ENCODE measurements around the gene OCA2.

The OCA2 gene

DNA sequence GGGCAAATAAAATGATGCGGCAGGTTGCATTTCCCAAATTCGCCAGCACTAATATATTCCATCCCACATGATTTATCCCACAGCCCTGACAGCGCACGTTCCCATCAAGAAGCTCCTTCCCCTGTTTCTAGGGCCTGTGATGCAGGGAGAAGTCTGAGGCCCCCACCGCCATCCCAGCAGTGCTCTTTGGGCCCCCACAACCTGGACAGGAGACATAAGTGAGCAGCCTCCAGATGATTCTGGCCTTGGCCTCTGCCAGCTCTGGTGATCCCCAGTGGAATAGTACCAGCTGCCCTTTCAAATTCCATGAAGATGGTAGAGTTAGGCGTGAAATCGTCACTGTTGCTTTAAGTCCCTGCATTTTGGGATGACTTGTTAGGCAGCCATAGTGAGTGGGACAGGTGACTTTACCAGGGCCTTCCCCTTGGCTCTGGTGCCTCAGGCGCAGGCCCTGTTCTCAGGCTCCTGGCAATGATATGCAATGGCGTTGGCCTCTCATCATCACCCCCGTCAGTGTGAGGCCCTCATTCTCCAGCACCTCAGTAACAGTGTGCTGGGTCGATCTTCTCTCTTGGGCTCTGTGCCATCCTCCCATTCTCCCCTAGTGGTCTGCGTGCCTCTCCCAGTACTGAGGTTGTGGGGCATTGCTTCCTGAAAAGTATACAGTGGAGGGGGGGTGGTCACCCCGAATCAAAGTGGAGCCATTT is 263.7 kb downstream of the OCA2 start:
- DNase-seq: no peak

DNA sequence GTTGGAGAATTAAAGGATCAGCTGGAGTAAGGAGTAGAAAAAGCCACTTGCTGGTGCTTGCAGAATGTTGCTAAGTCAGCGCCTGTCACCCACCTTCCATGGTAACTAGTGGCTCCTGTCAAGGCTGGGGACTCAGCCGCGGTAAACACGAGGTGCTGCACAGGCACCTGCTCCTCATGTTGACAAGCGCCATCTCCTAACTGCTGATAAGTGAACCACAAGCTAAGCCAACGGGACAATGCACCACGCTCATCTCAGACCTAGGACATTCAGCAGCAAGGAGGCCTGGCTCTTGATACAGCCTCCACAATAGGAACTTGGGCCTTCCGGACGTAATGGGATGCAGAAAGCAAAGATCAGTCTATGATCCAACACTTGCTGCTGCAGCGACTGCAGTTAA is 264.4 kb downstream of the OCA2 start:
- no peak for DNase-seq

DNA sequence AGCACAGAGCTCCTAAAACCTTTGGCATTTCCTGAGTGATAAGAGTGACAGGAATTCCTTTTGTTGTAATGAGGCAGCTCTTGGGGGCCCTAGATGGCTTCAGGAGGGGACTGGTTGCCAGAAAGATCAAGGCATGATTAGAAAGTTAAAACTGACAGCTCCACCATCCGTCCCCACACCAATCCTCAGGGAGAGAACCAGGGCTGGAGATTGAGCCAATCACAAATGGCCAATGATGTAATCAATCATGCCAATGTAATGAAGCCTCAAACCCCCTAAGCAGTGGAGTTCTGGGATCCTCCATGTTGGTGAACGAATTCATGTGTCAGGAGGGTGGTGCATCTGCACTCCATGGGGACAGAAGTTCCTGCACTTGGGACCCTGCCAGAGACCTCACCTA is 265.1 kb downstream of the OCA2 start:
- DNase-seq: no peak

DNA sequence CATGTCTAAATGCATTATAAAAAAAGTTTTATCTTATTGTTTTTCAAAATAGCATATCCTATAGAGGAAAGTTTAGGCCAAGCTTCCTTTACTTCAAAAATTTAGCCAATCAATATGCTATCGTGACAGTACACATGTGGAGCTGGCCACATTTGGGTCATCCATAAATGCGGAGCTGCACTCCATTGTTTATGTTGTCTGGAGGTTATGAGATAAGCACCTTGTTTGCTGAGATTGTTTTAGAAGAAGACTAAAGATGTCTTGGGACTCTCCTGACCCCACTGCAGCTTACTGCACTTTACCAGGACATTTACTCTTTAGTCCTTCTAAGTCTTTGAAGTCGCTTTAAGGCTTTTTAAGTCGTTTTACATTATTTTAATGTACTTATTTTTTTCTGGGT is 265.9 kb downstream of the OCA2 start:
- DNase-seq: no peak

DNA sequence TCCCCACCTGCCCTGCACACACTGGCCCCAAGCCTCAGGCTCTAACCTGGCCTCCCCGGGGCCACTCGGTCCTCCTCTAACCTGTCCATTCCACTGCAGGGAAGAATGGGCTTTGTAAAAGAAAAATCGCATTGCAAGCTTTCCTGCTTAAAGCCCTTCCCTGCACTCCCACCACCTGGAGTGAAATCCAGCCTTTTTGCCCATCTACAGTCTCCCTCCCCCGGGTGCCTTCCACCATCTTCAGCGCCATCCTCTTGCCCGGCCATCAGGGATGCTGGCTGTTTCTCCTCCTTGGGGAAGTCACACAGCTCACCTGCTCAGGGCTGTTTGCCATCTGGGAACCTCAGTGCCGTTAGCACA is 266.9 kb downstream of the OCA2 start:
- no peak for DNase-seq

DNA sequence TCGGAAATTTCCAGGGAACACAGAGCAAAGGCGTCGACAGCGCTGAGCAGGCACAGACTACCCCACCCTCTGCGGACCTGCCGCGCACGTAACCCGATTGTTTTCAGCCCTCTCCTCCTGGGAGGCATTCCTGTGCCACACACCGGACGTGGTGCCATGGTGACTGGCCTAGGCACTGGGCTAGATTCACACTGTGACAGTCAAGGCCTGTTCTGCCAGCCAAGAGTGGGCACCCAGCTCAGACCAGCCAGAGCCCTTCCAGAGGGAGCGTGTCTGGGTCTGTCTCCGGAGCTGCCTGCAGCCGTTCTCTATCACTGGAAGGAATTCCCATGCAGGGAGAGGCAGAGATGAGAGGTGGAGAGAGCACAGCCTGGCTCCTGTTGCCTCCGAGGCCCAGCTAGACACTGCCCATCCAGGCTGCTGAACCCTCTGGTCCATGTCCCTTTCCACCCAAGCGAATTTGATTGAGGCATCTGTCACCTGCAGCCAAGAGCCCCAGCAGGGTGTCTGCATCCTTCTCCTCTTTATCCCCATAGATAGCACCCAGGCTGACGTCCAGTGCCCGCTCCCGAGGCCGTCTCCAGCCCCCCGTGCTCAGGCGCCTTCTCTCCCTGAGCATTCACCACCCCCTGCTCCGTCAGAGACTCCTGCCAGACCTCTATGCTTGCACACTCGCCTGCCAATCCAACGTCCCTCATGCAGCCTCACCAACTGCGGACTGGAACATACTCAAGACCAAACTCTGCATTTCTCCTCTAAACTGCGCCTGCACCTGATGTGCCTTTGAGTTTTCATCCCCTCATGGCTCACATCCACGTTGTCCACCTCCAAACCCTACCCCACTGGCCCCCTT is 267.5 kb downstream of the OCA2 start:
- no peak for DNase-seq

DNA sequence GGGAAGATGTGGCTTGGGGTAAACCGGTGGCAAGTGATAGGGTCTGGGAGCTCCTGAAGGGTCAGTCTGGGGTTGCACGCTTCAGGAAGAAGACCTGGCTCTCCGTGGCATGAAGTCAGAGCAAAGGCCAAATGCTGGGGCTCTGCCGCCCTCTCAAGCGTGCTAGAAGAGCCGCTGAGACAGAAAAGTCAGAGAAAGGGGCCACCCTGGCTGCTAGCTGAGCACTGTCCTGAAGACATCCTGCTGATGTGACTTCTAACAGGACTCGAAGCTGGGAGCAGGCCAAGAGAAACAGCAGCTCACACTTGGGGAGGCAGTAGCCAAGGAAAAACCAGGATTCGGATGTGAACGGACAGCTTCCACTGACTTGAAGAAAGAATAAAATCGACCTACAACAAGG is 270.4 kb downstream of the OCA2 start:
- DNase-seq: no peak

DNA sequence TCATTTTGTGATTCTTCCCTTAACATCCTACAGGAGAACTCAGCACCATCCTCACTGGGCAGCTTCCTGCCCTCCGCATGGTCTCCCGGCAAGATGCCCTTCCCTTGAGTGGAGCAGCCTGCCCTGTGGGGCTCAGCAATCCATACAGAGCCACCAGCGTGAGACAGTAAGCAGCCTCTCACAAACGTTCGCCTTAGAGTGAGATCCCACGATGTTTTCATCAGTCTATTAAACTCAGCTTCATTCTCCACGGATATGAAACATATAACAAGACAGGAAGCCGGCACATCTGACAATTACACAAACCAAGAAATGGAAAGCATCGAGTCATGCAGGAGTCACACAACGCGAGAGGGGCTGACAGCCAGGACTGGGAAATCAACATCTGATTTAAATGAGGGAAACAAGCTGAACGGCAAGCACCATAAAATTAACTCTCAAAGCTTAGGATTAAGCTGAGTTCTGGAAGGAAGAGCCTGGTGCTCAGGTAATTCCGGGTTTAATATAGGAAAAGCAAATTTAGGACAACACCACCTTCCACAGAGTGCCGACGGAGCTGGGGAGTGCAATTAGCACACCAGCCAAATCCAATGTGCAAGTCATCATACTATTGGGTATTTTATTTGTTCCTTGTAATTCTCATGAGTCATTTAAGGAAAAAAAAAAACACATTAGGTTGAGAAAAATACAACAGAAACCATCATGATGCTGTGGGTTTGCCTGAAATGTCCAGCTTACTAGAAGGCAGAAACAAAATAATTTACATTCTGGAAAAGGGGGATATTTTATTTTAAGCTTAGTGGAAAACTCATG is 272.0 kb downstream of the OCA2 start:
- DNase-seq: no peak

DNA sequence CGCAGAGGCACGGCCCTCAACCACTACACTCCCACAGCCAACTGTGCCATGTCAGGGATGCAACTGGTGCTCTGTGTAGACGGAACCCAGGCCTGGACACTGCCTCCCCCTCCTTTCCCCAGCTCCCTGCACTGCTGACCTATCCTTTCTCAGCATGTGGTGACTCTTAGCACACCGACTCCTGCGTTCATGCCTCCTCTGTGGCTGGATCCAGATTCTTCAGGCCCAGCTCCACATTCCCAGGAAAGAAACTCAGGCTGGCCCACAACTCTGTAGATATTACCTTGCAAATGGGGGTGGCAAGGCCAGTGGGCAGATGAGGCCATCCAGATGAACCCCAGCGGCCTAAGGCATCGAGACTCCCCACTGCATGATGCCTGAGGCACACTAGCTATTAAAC is 272.7 kb downstream of the OCA2 start:
- DNase-seq: no peak

DNA sequence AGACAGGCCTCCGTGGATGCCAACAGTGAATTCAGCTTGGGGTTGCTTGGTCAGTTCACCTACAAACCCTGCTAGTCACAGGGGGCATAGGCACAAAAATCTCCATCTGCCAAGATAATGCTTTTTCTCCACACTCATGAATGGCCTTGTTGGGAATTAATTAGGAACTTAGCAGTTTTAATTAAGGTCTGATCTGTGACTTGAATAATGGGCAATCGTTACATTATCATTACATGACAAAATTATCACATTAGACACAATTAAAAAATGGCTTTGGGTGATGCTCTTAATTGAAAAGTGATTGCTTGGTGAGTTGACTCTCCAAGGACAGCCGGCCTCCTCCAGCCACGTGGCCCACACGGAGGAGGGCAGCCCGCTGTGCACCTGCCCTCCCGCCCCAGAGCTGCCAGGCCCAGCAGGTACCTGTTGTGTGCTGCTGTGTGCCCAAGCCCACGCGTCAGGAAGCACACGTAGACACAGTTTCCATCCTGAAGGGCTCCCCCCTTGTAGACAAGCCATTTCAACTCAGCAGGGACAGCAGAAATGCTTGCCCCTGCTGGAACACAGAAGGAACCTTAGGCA is 274.2 kb downstream of the OCA2 start:
- DNase-seq: no peak

DNA sequence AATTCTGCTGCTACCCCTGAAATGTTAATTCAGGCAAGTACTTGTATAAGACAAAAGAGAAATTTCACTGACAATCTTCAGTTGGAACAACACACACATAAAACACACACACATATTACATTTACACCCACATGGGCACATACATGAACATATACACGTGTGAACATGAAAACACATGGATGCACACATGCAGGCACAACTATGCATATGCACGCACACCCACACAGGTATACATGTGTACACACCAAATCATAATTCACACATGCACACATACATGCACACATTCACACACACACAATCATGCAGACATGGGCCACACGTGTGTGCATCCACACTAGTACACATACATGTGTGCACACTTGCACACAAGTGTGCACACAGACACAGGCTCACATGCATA is 277.8 kb downstream of the OCA2 start:
- no peak for DNase-seq

DNA sequence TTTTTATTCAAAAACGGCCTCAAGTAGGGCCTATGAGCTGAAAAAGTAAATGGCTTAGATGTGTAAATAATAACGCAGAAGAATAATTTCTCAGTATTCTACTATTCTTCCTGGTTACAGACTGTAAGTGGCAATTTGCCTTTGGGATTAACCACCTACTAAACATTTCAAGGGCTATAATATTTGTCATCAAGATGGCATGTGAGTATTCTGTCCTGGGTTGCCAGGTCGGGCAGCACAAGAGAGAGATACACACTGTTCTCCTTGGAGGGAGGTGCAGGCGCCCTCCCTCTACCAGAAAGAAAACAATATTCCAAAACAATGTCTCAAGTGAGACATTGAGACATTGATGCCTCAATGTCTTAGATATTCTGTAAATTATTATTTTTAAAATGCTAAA is 278.4 kb downstream of the OCA2 start:
- DNase-seq: peak; percentile 38

DNA sequence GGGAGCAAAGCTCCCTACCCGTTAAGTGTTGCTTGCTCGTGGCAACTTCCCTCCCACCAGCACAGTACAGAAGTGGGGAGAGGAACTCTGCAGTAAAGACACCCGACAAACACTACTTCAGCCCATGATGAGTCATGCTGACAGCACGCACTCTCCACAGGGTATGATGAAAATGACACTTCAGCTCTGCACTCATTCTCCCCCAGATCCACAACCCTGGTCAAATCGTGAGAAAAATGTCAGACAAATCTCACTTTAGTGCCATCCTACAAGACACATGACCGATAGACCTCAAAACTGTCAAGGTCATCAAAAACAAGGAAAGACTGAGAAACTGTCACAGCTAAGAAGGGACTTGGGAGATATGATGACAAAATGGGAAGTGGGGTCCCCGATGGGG is 278.9 kb downstream of the OCA2 start:
- peak; percentile 85 for DNase-seq

DNA sequence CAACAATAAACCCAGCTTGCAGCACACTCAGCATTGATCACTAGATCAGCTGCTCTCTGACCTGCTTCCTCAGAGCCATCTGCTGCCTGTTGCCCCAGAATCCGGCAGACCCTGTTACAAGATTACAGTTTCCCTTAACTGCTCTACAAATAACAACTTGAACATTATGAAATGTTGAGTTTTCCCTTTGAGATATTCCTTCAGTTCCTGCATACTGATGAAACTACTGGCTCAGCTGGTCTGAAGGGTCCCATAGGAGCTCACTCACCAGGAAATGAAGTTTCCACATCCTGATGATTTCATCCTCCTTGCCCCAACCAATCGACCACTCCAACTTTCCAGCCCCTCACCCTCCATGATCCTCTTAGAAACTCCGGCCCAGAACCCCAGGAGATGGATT is 281.9 kb downstream of the OCA2 start:
- no peak for DNase-seq

DNA sequence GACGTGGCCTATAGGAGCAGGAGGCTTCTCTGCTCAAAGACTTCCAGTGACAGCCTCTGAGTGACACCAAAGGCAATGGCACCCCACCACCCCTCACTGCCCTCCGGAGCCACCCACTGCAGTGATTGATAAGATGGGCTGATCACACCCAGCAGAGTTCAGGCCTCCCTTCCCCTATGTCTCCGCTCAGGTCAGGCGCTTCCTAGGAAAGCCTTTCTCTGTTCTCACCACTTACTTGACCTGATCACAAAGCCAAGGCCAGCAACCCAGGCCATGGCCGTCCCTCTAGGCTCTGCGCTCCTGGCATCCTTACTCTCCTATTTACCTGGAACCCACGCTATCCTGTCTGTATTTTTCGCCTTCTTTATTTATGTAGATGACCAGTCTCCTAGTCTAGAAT is 282.3 kb downstream of the OCA2 start:
- no peak for DNase-seq

DNA sequence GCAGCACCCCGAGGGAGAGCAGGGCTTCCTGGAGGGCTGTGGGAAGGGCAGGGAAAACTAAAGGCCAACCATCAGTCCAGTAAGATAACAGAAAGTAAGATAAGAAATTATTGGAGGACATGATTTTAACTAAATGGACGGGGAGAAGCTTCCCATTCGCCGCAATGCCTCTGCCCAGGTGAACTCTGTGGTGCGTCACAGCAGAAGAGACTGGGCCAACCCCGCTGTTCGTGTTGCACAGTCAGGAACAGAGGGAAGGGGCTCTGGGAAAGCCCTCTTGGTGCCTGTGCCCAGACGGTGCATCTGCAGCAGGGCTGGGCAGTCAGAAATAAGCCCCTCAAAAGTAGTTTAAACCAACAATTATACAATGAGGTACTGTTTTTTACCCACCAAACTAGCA is 284.1 kb downstream of the OCA2 start:
- DNase-seq: no peak

DNA sequence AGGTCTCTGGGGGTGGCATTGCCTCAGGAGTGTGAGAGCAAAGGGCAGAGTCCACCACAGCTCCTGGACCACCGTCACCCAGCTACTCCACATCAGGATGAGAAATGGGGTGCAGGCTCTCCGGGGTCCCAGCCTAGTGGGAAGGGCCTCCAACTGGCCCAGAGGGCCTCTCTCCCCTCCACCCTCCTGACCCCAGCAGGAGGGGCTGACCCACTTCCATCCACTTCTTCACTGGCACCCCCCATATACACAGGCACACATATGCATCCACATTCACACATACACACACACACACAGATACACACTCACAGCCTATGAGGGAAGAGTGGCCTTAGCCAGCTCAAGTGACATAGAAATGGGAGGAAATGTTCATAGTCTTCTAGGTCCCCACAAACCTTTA is 286.0 kb downstream of the OCA2 start:
- DNase-seq: no peak

DNA sequence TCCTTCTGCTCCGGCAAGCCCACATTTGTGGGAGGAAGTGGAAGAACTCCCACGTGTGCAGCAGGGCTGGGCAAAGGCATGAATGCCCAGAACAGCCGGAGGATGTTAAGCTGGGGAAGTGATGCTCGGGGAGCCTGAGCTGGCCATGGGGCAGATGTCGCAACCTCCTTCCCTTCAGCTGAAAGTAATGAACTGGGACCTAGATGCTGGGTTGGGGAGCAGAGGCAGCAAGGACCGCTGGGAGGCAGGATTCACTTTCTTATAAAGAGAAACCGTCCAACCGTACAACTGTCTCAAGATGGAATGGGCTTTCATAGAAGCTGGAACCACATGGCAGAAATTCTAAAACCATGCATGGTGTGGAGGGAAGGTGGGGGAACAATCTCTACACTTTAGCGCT is 290.9 kb downstream of the OCA2 start:
- no peak for DNase-seq

DNA sequence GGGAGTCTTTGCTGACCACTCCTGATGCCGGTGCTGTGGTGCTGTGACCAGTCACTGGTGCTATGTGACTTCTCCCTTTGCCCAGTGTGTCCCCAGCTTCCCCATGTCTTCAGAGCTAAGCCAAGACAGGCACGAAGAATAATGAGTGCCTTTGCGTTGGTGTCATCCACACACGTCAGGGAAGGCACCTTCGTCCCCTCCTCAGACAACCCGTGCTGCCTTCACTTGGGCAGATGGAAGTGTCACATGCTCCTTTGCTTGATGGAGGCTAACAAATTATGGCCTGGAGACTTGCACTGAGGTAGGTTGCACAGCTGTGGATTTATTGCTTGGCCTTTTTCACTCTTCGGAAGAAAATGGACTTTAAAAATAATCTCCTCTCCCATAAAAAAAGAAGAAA is 291.8 kb downstream of the OCA2 start:
- no peak for DNase-seq

DNA sequence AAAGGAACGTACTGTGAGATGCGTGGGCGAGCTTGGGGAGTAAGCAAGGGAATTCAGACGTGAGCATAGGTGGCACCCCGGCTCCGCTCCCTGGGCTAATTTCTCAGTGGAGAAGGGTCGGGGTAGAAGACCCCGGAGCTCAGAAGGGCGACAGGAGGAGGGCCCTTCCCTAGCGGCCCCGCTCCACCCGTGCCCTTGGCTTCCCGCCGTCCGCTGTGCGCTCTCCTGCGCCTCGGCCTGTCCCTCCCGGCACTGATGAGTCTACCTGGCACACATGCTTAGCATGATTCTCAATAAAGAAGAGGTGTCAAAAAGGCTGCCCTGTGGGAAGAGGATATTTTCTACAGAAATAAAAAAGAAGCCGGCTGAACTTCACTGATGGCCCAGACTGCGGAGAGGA is 292.7 kb downstream of the OCA2 start:
- DNase-seq: no peak

DNA sequence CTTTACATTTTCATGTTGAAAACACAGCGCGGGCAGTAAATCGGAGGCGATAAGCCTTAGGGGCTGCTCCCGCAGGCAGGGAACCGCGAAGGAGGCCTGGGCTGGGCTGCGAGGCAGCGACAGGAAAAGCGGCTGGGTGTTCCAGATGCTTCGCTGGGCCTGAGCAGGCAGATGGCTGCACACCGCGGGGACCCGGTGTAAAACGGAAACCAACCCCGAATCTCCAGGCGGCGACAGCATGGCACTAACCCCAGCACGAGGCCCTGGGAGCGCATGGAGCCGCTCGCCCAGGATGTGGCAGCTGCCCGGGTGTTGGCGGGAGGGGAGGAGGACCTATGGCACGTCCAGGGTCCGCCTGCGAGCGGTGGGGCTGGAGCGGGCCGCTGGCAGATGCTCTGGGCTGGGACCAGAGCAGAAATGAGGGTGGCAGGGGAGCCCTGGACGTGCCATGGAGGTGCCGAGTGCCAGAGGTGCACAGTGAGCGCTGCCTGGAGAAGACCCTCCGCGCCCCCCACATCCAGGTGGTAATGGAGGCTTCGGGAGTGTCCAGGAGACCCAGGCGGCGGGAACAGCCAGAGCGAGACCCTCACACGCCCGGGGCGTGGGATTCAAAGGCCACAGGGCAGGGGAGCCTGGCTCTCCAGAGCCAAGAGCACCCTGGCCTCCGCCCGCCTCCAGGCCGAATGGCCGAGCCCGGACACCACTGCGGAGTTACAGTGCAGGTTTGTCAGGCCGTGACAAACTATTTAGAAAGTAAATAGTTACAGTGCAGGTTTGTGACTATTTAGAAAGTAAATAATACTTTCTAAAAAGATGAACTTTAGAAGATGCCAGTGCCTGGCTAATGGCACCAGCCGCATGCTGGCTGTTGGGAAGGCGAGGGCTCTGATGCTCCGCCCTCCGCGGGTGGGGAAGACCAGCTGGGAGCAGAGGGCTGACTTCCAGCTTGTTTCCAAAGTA is 293.6 kb downstream of the OCA2 start:
- no peak for DNase-seq

DNA sequence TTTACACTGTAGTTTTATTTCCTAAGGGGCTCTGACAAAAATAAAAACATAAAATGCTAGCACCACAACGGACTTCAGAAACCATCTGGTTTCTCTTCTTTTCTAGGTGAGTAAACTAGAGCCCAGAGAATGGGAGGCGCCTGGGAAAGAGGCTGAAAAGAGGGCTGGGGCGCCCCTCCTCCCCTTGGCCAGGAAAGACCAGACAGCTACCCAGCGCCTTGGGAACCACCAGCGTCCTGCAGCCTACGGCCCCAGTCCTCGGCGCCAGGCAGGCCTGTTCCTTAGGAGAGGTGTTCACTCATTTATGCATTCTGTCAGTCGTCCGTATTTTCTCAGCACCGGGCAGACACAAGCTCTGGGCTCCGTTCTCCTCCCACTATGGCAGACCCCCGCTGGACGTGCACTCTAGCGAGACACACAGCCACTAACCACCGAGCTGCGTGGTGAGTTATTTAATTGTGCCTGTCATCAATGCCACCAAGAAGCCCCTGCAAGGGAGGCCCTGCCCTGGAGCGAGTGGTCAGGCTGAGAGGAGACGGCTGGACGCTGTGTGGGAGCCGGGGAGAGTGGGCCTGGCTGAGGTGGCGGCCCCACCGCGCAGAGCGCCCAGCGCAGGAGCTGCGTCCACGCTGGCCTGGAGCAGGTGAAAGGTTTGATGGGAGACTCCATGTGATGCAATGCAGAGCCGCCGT is 294.4 kb downstream of the OCA2 start:
- no peak for DNase-seq

Measured in DMS53 (cell line).